ENCODE results near the gene CCNG2. TPM values are rescaled to one million over a fixed set of nuclear protein-coding genes. Genes with fewer than 3 reads are reported as not detected.

Gene CCNG2
- total RNA-seq, 1 donor from 2014 or later, result 23.9 TPM

- DNase-seq (ENCODE audit: extremely low read depth, low read depth, low spot score), result no peak
These were observed 17.4 kb downstream of the CCNG2 start for GRCh38 chr4:77174426-77174825.

DNA sequence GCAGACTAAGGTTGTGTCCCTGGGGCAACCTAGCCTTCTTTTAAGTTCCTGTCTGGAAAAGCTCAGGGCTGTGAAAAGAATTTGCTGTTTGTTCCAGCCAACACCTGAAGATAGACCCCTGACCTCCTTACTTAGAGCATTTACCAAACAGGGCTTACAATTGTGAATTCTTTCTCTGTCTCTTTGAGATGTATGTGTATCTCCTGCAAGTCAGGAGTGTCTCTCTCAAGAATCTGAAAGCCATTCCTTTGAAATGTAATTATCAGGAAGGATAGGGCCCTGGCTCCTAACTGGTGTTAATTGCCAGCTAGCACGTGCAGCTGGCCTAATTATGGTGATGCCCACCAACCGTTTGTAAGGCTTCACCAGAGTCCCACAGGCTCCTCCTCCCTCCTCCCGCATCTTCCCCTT is 18.2 kb downstream of the CCNG2 start:
- no peak for DNase-seq (ENCODE audit: extremely low read depth, low read depth, low spot score)

GRCh38 chr4:77176640-77177039 is 19.6 kb downstream of the CCNG2 start:
- no peak for DNase-seq (ENCODE audit: extremely low read depth, low read depth, low spot score)

GRCh38 chr4:77177199-77177598 is 20.2 kb downstream of the CCNG2 start:
- no peak for DNase-seq (ENCODE audit: extremely low read depth, low read depth, low spot score)

- DNase-seq (ENCODE audit: extremely low read depth, low read depth, low spot score), result no peak
These were observed 21.6 kb downstream of the CCNG2 start for GRCh38 chr4:77178560-77178959.

DNA sequence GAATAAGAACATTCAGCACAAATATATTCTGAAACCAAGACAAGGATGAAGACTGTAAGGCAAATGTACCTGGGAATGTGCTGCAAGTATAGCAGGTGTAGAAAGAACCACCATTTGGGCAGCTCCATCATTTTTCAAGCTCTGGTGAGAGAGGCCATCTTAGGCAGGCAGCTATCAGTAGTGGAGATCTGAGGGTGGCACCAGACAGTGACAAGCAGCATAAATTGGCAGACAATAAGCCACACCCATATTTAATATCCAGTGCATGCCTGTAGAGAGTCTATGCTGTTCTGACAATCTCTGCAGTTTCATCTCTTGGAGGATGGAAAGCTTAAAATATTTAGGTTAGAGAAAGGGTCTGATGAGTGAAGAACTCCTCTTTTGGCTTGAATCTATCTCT is 22.5 kb downstream of the CCNG2 start:
- DNase-seq (ENCODE audit: extremely low read depth, low read depth, low spot score), result no peak

GRCh38 chr4:77181720-77182119 is 24.7 kb downstream of the CCNG2 start:
- no peak for DNase-seq (ENCODE audit: extremely low read depth, low read depth, low spot score)

DNA sequence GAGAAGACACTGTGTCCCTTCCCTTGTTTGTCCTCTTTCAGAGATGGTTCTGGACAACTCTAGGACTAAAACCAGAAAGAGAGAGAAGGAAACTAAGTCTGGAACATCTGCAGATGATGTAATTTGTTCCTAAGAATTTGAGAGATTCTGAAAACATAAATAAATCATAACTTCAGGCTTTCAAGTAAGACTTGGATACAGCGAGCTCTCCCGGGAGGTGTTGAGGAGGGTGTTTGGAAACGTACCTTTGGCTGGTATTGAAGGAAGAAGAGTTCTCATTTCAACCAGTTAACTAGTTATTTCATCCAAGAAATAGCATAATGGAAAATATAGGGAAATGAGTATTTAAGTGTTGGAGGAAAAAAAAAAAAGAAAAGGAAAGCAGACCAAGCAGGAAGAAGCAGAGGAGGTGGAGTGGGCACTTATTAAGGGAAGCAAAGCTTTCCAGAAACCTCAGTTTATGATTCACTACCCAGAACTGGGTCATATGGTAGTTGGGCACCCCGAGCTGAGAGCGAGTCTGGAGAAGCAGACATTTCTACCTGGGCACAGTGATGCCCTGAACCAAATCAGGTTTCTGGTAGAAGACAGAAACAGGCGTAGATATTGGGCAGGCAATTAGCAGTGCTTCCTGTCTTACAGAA is 26.9 kb downstream of the CCNG2 start:
- no peak for DNase-seq (ENCODE audit: extremely low read depth, low read depth, low spot score)

- no peak for DNase-seq (ENCODE audit: extremely low read depth, low read depth, low spot score)
These were observed 28.0 kb downstream of the CCNG2 start for GRCh38 chr4:77184974-77185373.

- no peak for DNase-seq (ENCODE audit: extremely low read depth, low read depth, low spot score)
These were observed 28.7 kb downstream of the CCNG2 start for GRCh38 chr4:77185686-77186085.

GRCh38 chr4:77187322-77187721 is 30.3 kb downstream of the CCNG2 start:
- DNase-seq (ENCODE audit: extremely low read depth, low read depth, low spot score), result no peak

- no peak for DNase-seq (ENCODE audit: extremely low read depth, low read depth, low spot score)
These were observed 31.7 kb downstream of the CCNG2 start for GRCh38 chr4:77188498-77189220.

GRCh38 chr4:77189412-77189811 is 32.4 kb downstream of the CCNG2 start:
- DNase-seq (ENCODE audit: extremely low read depth, low read depth, low spot score), result no peak

DNA sequence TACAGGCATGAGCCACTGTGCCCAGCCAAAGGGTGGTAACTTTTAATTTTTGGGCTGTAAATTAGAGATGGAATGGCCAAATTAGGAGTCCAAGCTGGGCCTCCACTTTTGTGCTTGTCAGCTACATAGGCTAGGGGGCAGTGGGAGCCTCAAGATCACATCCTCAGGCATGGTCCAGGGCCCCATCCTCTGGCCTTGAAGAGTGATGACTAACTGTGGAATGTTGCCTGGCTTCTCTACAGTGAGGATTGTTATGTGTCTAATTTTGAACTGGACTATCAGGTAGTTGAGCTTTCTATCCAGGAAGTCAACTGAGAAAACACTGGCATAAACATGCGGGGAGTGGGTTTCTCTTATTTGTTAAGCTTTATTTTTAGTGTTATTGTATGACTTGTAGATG is 33.0 kb downstream of the CCNG2 start:
- no peak for DNase-seq (ENCODE audit: extremely low read depth, low read depth, low spot score)

- no peak for DNase-seq (ENCODE audit: extremely low read depth, low read depth, low spot score)
These were observed 36.0 kb downstream of the CCNG2 start for GRCh38 chr4:77193046-77193445.

GRCh38 chr4:77193511-77194102 is 36.6 kb downstream of the CCNG2 start:
- DNase-seq (ENCODE audit: extremely low read depth, low read depth, low spot score), result no peak

GRCh38 chr4:77194366-77194765 is 37.4 kb downstream of the CCNG2 start:
- no peak for DNase-seq (ENCODE audit: extremely low read depth, low read depth, low spot score)

GRCh38 chr4:77194989-77195388 is 38.0 kb downstream of the CCNG2 start:
- no peak for DNase-seq (ENCODE audit: extremely low read depth, low read depth, low spot score)

- DNase-seq (ENCODE audit: extremely low read depth, low read depth, low spot score), result no peak
These were observed 39.9 kb downstream of the CCNG2 start for GRCh38 chr4:77196866-77197265.

- no peak for DNase-seq (ENCODE audit: extremely low read depth, low read depth, low spot score)
These were observed 40.4 kb downstream of the CCNG2 start for GRCh38 chr4:77197361-77197760.

- no peak for DNase-seq (ENCODE audit: extremely low read depth, low read depth, low spot score)
These were observed 40.8 kb downstream of the CCNG2 start for GRCh38 chr4:77197831-77198230.

- DNase-seq (ENCODE audit: extremely low read depth, low read depth, low spot score), result no peak
These were observed 42.3 kb downstream of the CCNG2 start for GRCh38 chr4:77199276-77199675.
